Frontal cortex (tissue), 4 donors: Measurements from ENCODE around the gene NRN1L. TPM values are rescaled to one million over a fixed set of nuclear protein-coding genes. Genes with fewer than 3 reads are reported as not detected.
A peak's percentile ranks its signal among the peaks of the same experiment; 100 is the strongest.
"Not testable (repeated sequence)": the region's sequence is repeated elsewhere in the genome, so short reads cannot be mapped to it uniquely, and the experiment has no call there.

Experiments used
- DNase-seq, 2 donors: peaks; one replicate each; pipeline ENCODE4 v3.0.0; 2012; ENCODE audit warnings: low spot score in 2 of 2
- FAIRE-seq: peaks from 2 replicates; lab custom pipeline; 2012; peaks lifted over from hg19 to GRCh38; lab: Jason Lieb, UNC
- total RNA-seq: library from RNA; depleted of rRNA; stranded (reverse); fragments of >200 nt; gene quantifications from one replicate; pipeline ENCODE4 v1.2.3, GENCODE V29; 2014
- donor health status: control.
- donor health status: control.
- donor health status: control.

NRN1L gene
- not detected for total RNA-seq

DNA sequence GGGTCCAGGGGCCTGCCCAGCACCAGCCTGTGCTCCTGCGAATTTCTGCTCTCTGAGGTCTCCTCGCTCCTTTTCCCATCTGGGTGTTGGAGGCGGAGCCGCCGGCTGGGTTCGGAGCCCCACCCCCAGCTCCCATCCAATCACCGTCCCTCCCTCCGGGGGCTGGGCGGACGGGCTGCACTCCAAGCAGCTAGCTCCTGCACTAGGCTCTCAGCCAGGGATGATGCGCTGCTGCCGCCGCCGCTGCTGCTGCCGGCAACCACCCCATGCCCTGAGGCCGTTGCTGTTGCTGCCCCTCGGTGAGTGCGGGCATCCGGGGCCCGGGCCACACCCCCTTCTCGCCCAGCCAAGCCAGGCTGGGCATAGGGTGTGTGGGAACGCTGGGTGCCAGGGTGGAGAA is at the start of gene NRN1L:
NRN1L (plus strand) TSS at position 202 of the 400 bp plus-strand sequence; CDS start at position 221, 19 bp downstream.
- no peak for FAIRE-seq
- peak; percentile 83 to 94 for DNase-seq

DNA sequence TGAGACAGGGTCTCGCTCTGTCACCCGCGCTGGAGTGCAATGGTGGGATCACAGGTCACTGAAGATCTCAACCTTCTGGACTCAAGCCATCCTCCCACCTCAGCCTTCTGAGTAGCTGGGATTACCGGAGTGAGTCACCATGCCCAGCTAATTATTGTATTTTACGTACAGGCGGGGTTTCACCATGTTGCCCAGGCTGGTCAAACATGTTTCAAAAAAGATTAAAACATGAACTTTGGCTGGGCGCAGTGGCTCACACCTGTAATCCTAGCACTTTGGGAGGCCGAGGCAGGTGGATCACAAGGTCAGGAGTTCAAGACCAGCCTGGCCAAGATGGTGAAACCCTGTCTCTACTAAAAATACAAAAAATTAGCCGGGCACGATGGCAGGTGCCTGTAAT is 47.5 kb upstream of the NRN1L start:
- not testable (repeated sequence) for FAIRE-seq, DNase-seq

DNA sequence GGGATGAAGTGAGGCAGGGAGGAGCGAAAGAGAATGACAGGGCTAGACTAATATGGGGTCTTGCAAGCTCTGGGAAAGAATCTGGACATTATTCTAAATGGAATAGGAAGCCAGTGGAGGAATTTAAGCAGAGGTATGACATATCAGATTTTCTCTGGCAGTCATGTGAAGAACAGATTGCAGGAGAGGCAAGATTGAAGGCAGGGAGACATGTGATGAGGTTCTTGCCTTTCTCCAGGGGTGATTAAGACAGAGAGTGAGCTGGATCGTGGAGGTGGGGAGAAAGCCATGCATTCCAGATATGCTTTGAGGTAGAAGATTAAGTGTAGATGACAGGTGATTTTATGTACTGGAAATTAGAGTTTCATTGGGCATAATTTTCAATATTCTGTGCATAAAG is 46.9 kb upstream of the NRN1L start:
- FAIRE-seq (no peak), DNase-seq (no peak)

DNA sequence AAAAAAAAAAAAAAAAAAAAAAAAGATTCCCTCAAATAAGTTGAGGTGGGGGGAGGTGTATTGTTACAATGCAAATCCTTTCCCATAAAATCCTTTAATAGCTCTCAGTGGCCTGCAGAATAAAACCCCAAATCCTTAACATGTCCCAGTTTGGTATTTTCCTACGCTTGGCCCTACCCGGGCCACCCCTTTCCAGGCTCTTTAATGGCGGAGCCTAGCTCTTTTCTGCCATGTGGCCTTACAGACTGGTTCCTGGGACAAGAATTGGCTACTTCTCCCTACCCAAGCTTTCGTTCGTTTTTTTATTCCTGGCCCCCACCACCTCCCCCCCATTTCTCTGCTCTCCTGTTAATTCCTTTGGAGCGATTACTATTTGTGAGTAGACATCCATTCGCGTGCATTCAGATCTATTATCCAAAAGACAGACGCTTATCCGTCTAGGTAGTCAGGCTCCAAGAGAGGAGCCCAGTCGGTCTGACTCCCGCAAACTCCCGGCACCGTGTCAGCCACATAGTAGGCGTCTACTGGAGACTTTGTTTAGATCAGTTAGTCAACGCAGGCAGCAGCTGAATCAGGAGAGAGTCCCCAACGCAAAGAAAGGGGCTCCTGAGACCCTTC is 43.4 kb upstream of the NRN1L start:
- DNase-seq (no peak), FAIRE-seq (no peak)

DNA sequence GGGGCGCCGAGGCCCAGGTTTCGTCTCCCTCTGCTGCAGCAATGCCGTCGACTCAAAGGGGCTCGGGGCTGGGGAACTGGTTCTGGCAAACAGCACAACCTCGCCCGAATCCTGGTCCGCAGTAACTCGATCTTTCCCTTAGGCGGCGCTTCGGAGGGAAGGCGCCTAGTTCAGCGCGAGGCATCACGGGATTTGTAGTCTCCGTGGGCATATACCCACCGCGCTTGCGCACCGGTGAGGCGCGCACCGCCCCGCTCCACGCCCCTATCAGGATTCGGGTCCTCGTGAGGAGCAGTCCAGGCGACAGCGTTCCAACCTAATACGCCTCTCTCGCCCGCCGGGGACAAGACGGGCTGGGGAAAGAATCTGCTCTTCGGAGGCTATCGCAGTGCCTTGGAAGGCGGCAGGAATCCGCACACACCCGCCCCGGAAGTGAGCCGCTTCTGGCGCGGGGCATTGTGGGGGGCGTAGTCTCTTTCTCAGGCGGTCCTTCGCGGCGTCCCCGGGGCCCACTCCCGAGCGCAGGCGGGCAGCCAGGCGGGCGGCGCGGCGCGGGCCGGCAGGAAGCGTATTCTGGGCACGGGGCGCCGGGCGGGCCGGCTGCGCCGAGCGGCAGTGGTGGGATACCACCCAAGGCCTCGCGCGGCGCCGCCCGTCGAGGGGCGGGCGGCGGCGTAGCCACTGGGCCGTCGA is 42.7 kb upstream of the NRN1L start, which contains the start of gene THAP11:
THAP11 (plus strand) TSS at position 505 of the 693 bp plus-strand sequence. CDS start 235 bp downstream, outside the sequence.
- no peak for FAIRE-seq
- peak; percentile 93 to 95 for DNase-seq

DNA sequence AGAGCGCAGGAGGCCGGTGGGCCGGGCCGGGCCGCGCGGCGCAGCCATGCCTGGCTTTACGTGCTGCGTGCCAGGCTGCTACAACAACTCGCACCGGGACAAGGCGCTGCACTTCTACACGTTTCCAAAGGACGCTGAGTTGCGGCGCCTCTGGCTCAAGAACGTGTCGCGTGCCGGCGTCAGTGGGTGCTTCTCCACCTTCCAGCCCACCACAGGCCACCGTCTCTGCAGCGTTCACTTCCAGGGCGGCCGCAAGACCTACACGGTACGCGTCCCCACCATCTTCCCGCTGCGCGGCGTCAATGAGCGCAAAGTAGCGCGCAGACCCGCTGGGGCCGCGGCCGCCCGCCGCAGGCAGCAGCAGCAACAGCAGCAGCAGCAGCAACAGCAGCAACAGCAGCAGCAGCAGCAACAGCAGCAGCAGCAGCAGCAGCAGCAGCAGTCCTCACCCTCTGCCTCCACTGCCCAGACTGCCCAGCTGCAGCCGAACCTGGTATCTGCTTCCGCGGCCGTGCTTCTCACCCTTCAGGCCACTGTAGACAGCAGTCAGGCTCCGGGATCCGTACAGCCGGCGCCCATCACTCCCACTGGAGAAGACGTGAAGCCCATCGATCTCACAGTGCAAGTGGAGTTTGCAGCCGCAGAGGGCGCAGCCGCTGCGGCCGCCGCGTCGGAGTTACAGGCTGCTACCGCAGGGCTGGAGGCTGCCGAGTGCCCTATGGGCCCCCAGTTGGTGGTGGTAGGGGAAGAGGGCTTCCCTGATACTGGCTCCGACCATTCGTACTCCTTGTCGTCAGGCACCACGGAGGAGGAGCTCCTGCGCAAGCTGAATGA is 42.0 kb upstream of the NRN1L start:
- FAIRE-seq (no peak), DNase-seq (no peak)

DNA sequence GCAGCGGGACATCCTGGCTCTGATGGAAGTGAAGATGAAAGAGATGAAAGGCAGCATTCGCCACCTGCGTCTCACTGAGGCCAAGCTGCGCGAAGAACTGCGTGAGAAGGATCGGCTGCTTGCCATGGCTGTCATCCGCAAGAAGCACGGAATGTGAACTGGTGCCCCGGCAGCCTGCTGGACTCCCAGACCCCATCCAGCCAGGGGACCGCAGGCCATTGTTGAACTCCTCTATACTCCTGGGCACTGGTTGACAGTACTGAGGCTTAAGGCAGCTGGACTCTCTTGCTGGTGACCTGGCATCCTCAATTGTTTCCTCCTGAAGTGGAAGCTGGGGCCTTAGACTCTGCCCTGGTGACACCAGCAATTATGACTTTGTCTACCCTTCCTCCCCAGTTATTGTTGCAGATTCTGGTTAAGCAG is 41.3 kb upstream of the NRN1L start:
- DNase-seq: no peak
- FAIRE-seq: no peak

DNA sequence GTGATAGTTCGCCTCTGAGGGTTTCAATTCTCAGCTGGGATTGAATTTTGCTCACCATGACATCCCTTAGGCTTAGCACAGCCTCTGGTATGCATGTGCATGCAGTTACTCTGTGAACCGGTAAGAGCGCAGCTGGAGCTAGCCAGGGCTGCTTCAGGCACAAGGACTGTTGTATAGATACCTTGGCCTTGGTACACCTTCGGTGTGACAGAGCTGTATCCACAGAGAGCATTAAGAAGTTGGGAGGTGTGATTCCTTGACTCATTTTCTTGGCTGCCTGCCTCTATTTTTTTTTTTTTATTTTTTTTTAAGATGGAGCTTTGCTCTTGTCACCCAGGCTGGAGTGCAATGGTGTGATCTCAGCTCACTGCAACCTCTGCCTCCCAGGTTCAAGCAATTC is 40.2 kb upstream of the NRN1L start:
- FAIRE-seq: no peak
- no peak for DNase-seq

DNA sequence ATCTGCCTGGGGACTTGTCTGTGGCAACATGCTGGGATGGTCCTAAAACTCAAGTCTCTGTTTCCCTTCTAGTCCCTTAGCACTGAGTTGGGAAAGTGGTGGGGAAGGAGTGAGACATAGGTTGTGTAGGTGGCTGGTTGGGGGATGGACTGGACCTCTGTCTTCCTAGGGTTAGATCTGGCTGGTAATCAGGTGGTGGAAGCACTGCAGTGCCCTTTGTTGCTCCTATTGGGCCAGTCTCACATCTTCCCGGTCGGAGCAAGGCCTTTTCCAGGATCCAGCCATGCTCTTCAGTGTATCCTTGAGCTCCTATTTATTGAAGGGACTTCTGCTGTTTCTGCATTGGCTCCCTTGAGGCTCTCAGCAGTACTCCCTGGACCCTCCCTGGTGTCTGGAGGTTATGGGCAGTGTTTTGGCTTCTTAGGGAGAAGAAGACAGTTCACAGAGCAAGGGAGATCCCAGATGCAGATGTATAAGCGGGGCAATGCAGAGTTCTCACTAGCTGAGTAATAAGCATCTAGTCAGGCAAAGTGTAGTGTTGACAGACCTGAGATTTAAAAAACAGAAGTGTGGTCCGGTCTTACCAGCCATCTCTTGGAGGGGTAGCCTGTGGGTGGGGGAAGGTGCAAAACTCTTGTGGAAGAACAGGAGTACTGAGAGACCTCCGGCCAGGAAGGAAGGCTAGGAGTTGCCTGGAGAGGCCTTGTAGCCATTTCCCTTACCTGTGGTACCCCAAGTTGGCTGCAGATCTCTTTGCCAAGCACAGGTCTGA is 39.2 kb upstream of the NRN1L start:
- DNase-seq (no peak), FAIRE-seq (no peak)

DNA sequence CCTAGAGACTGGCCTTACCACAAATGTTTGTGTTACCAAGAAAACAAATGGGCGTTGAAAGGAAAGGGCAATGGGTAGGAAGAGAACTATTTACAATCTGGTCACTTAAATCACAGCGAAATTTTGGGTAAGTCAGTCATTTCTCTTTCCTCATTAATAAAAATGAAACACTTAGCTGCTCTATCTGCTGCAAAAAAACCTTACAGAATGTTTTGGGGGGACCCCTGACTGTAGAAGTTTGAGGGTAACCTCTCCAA is 38.7 kb upstream of the NRN1L start:
- no peak for FAIRE-seq
- DNase-seq: no peak

DNA sequence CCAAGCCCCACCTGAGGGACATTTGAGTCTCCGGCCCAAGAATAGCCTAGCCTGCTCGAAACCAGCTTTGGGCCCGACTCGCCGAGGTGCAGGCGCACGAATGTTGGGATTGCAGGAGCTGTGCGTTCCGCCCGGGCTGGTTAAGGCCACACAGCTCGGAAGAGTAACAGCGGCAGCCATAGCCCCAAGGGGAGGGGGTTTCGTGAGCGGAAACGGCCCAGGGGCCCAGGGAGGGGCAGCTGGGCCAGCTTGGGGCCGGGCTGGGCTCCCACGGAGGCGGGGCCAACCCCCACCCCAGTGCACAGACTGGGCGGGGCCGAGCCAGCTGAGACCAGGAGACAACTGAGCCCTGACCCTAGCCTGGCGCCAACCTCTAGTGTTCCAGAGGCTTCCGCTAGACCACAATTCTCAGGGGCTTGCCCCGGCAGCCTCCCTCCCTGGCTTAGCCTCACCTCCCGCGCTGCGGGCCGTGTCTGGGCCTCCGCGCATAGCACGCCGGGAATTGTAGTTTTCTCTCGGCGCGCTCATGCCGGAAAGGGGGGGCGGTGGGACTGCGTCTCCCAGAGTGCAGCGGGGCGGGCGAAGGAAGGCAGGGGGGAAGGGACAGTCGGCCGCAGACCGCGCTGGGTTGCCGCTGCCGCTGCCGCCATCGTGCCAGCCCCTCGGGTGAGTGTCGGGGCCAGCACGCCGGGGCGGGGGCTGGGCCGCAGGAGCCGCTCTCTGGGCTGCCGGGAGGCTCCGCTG is 38.2 kb upstream of the NRN1L start, which contains the start of gene NUTF2:
NUTF2 (plus strand) TSS at position 614 of the 744 bp plus-strand sequence. CDS start 18,198 bp downstream, outside the sequence.
- FAIRE-seq: no peak
- DNase-seq: peak; percentile 93 to 96

DNA sequence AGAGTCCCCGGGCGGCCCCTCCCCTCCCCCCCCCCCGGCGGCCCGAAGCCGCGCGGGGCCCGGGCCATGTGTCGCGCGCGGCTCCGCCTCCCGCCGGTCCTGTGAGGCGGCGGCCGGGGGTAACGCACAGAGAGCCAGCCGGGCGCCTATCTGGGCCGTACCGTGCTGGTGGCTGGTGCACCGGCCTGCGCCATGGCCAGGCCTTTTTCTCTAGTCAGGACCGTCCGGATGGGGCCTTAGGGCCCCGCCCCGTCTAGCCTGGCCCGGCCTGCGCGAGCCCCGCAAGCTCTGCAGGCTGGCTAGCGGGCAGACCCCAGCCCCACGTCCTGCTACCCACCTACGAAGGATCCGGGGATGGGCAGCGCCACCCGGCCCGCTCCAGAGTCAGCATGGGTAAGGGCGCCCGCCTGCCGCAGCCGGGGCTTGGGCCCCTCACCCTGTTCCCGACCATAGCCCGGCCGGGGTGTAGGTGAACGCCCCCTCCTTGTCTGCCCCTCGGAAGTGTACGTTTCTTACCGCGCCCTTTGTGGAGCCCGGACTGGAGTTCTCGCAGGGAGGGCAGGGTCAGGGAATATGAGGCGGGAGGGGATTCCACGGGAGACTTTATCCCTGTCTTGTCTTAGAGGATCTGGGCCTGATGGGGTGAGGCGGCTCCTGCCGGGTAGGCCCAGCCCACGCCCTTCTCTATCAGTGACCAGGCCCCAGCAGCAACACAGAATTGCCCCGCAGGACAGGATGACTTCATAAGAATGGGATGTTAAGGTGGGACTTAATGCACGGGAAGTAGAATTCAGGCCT is 37.4 kb upstream of the NRN1L start, which contains the start of gene CENPT:
CENPT (minus strand) TSS at position 630 of the 798 bp plus-strand sequence. CDS start 13,834 bp downstream, outside the sequence.
- DNase-seq (peak; percentile 83 to 88), FAIRE-seq (no peak)

DNA sequence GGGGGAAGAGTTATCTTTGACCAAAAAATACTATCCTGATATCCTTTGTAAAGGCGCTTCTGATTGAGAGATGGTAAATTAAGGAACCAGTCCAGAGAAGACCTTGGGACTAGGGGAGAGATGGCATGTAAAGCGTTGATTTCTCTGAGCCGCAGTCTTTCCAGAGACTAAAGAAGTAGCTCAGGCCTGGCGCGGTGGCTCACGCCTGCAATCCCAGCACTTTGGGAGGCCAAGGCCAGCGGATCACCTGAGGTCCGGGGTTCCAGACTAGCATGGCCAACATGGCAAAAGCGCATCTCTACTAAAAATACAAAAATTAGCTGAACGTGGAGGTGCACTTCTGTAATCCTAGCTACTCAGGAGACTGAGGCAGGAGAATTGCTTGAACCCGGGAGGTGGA is 36.6 kb upstream of the NRN1L start:
- FAIRE-seq (no peak), DNase-seq (no peak)

DNA sequence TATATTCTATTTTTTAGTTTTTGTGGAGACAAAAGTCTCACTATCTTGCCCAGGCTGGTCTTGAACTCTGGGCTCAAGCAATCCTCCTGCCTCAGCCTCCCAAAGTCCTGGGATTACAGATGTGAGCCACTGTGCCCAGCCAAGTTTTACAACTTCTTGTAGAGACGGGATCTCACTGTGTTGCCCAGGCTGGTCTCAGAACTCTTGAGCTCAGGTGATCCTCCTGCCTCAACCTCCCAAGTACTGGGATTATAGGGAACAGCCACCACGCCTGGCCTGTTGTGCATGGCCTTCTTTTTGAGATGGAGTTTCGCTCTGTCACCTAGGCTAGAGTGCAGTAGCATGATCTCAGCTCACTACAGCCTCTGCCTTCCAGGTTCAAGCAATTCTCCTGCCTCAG is 31.0 kb upstream of the NRN1L start:
- no peak for DNase-seq
- FAIRE-seq: no peak

DNA sequence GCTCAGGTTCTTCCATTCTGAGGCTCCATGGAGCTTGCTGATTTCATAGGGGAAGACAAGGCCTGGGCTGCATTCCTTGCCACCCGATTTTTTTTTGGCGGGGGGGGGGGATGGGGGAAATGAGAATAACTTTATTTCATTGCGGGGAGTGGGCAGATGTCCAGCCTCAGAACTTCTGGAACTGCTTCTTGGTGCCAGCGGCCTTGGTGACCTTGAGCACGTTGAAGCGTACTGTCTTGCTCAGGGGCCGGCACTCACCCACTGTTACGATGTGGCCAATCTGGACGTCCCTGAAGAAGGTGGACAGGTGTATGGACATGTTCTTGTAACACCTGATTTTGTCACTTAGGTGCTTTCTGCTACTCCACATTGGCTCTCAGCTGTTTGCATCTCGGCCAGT is 28.9 kb upstream of the NRN1L start:
- DNase-seq: no peak
- no peak for FAIRE-seq

DNA sequence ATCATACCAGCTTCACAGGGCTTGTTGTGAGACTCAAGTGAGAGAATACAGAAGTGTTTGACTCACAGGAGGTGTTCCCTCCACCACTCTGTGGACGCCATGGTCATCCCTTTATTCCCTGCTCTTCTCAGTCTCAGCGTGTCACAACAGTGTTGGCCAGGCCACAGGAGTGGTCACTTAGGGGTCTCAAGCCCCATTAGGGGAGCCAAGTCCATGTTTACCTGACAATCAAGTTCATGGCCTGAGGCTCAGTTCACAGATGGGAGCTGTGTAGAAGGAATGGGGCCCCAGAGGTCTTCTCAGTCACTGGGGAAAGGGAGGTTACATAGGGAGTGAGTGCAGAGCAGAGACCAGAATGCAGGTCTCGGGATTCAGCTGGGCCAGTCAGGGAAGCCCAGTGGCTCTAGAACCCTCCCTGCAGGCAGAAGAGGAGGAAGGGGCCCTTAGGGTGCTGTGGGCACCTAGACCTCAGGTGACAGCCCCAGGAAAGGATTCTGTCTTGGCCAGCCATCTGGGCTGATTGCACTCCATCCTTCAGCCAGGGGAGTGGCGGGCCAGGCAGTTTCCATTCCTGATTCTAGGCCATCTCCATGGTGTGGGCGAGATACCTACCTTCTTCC is 27.6 kb upstream of the NRN1L start:
- FAIRE-seq (no peak), DNase-seq (no peak)

DNA sequence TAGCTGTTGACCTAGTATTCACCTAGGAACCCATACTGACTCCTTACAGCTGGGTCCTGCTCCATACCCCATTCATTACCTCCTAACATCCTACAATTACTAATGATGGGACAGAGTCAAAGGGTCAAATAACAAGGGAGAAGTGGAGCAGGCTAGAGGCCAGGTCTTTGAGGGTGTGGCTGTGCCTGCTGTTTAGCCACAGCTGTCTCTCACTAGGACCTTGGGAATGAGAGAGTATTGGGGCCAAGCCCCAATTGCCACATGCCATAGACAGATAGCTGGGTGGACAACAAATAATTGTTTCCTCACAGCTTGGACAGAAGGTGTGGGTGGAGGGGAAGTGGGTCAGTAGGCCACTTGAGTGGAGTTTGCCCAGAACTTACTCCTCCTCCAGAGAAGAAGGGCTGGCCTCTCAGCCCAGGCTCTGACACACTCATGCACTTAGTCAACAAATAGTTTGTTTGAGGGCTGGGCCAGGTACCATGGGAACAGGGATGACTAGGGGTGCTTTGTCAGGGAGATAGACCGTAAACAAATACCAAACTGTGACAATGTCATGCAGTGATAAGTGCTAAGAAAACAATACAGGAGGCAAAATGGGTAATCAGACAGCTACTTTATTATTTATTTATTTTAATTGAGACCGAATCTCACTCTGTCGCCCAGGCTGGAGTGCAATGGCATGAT is 27.0 kb upstream of the NRN1L start:
- FAIRE-seq (no peak), DNase-seq (peak in 1 of 2 donors; percentile 44)
